Suprapubic skin (tissue), 4 donors: ENCODE results near the gene TMEM250. TPM values are rescaled to one million over a fixed set of nuclear protein-coding genes. Genes with fewer than 3 reads are reported as not detected.

Experiments used
- DNase-seq, 2 donors: peaks; one replicate each; pipeline ENCODE4 v3.0.0-alpha.2; 2019; ENCODE audit warnings: low spot score in 2 of 2
- H3K27ac ChIP-seq: fragments of 200-600 bp; sonication (generic); one replicate; pipeline ENCODE4 v1.5.1; 2019
- H3K27me3 ChIP-seq: fragments of 200-600 bp; sonication (generic); one replicate; pipeline ENCODE4 v1.5.1; 2019
- H3K36me3 ChIP-seq: fragments of 200-600 bp; sonication (generic); one replicate; pipeline ENCODE4 v1.5.1; 2019
- H3K4me1 ChIP-seq: fragments of 200-600 bp; sonication (generic); one replicate; pipeline ENCODE4 v1.5.1; 2019
- H3K4me3 ChIP-seq: fragments of 200-600 bp; sonication (generic); one replicate; pipeline ENCODE4 v1.5.1; 2019; ENCODE audit warnings: mild to moderate bottlenecking
- H3K9me3 ChIP-seq: fragments of 200-600 bp; sonication (generic); one replicate; pipeline ENCODE4 v1.5.1; 2019
- CTCF ChIP-seq, 2 donors: fragments of 200-600 bp in 1 of 2; fragments of 450-650 bp in 1 of 2; sonication (generic) in 1 of 2; IDR thresholded peaks; one replicate each; pipeline ENCODE4 v1.5.1; 2016 to 2019; ENCODE audit warnings: antibody characterized with exemption in 2 of 2, mild to moderate bottlenecking in 1 of 2, moderate library complexity in 1 of 2
- EP300 ChIP-seq: sonication (generic); formaldehyde crosslinking; IDR thresholded peaks from one replicate; pipeline ENCODE4 v1.6.1; 2017; ENCODE audit warnings: antibody characterized with exemption
- POLR2A ChIP-seq, 2 donors: fragments of 450-650 bp; IDR thresholded peaks; one replicate each; pipeline ENCODE4 v1.6.1; 2017; ENCODE audit warnings: antibody characterized with exemption in 2 of 2, mild to moderate bottlenecking in 2 of 2, moderate library complexity in 2 of 2
- POLR2AphosphoS5 ChIP-seq, 3 donors: sonication (generic); formaldehyde crosslinking; IDR thresholded peaks; one replicate each; pipeline ENCODE4 v1.6.1; 2017; ENCODE audit warnings: antibody characterized with exemption in 3 of 3
- WGBS: methylation state at CpG from one replicate; pipeline ENCODE4 v1.1.5; 2018; 5-methylcytosine and 5-hydroxymethylcytosine counted together
- total RNA-seq, 4 donors: library from RNA; depleted of rRNA; stranded (reverse); fragments of >200 nt; gene quantifications; one replicate each; pipeline ENCODE4 v1.1.0, GENCODE V29; 2016

The TMEM250 gene, protein sequence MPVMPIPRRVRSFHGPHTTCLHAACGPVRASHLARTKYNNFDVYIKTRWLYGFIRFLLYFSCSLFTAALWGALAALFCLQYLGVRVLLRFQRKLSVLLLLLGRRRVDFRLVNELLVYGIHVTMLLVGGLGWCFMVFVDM
- 10 to 100 TPM; 37.0 to 66.9 (median 57.8) TPM for total RNA-seq

DNA sequence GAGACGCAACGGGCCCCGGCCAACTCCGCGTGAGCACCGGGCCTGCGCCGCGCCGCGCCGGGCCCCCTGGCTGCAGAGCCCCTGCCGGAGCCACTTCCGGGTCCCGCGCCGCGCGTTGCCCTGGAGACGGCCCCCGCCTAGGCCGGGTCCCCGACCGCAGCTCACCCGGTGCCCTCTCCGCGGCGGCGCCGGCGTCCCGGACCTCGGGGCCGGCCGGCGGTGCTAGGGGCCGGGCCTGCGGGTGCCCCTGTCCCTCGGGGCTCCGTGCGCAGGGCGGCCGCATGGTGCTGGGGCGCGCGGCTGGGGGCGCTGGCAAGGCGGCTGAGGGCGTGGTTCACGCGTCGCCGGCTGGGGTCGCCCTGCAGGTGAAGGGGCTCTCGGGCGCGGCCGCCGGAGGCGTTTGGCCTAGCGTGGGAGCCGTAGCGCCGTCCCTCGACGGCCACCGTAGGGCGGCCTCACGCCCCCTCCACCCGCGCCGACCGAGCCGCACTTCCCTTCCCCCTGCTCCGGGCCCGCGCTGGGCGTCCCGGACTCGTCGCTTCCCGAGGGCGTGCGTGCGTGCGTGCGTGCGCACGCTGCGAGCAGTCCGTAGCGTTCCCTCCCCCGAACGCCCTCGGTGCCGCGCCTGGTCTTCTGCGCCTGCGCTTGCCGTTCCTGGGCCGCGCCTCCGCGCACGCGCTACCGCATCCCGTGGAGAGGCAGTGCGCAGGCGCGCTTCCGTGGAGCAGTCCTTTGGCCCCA is at the start of gene TMEM250:
Gene TMEM250 (minus strand): TSS at position 556 of the 741 bp plus-strand sequence. CDS start 1,975 bp downstream, outside the sequence.
- peak within 1 kb of the TSS; percentile 92 for H3K4me3 ChIP-seq
- 0% methylated on average over 20 of the region's 112 CpGs for WGBS
- peaks cover 24% of the 10 kb centered on the region for H3K36me3 ChIP-seq
- no peaks in the 10 kb centered on the region for H3K27me3 ChIP-seq
- DNase-seq: peak; percentile 96 to 97
- TF ChIP-seq POLR2AphosphoS5 (IDR thresholded peaks at IDR 0.05): peak; percentile 45 to 87 (median 81)
- no peak for TF ChIP-seq POLR2A (IDR thresholded peaks at IDR 0.05)
- peak; percentile 57 for TF ChIP-seq EP300
- H3K27ac ChIP-seq: peak within 1 kb of the TSS; percentile 97
- no peaks in the 10 kb centered on the region for H3K9me3 ChIP-seq
- H3K4me1 ChIP-seq: peaks cover 41% of the 10 kb centered on the region

GRCh38 chr9:136163248-136163850 is 44.7 kb upstream of the TMEM250 start:
- Histone ChIP-seq H3K4me1 (no peaks in the 10 kb centered on the region), H3K27me3 (peaks cover 27% of the 10 kb centered on the region), H3K4me3 (no peak overlapping the region), H3K9me3 (no peaks in the 10 kb centered on the region), H3K27ac (no peak overlapping the region), H3K36me3 (no peaks in the 10 kb centered on the region)
- no peak for DNase-seq
- no peak for TF ChIP-seq POLR2A (IDR thresholded peaks at IDR 0.05)
- no peak for TF ChIP-seq EP300
- TF ChIP-seq CTCF (IDR thresholded peaks at IDR 0.05): no peak
- no peak for TF ChIP-seq POLR2AphosphoS5 (IDR thresholded peaks at IDR 0.05)
- 47% methylated on average over 1 of the region's 1 CpG for WGBS

DNA sequence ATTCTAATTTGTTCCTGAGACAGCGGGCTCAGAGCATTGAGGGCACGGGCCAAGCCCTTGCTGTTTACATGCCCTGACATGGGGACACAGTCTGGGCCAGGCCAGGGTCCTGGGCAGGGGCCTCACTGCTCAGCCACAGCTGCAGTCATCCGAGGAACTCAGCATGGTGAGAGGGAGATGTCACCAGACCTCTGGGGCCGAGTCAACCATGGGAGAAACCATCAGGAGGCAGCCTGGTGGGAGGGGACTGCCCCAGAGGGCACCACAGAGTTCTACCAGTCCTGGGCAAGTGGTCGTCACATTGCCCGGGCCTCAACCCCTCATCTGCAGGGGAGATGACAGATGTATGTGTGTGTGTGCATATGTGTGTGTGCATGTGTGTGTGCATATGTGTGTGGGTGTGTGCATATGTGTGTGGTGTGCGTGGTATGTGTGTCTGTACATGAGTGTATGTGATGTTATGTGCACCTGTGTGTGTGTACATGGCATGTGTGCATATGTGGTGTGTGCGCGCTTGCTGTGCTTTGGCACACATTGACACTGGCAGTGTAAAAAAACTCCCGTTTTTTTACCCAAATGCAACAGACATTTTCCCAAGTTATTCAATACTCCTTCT is 42.4 kb upstream of the TMEM250 start:
- Histone ChIP-seq H3K27me3 (peaks cover 46% of the 10 kb centered on the region), H3K36me3 (no peaks in the 10 kb centered on the region), H3K27ac (no peak overlapping the region), H3K4me3 (no peak overlapping the region), H3K9me3 (no peaks in the 10 kb centered on the region), H3K4me1 (no peaks in the 10 kb centered on the region)
- WGBS: 67% methylated on average over 7 of the region's 10 CpGs
- DNase-seq: no peak
- TF ChIP-seq POLR2AphosphoS5 (IDR thresholded peaks at IDR 0.05) (no peak), CTCF (IDR thresholded peaks at IDR 0.05) (peak in 1 of 2 donors; percentile 6)

DNA sequence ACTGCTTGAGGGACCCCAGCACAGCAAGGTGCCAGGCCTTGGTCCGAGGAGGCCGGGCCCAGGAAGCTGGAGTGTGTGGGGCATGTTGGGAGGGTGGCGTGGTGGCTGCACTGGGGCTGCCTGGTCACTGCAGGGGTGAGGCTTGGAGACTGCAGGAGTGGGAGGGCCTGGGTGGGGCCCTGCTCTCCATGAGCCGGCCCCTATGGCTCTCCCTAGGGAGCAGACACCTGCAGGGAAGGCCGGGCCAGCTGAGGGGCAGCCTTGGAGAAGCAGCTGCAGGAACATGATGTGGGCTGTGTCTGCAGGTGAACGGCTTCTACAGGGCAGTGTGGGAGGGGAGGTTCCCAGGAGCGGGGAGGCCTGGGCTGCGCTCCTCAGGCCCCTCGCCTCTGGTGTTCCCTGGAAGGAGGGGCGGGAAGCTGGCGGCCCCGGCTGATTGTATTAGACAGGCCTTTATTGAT is 41.7 kb upstream of the TMEM250 start:
- Histone ChIP-seq H3K4me3 (no peak overlapping the region), H3K27ac (no peak overlapping the region), H3K4me1 (no peaks in the 10 kb centered on the region), H3K27me3 (peaks cover 53% of the 10 kb centered on the region), H3K9me3 (no peaks in the 10 kb centered on the region), H3K36me3 (no peaks in the 10 kb centered on the region)
- 83% methylated on average over 9 of the region's 12 CpGs for WGBS
- no peak for DNase-seq
- no peak for TF ChIP-seq POLR2AphosphoS5 (IDR thresholded peaks at IDR 0.05)
- TF ChIP-seq POLR2A (IDR thresholded peaks at IDR 0.05): no peak
- no peak for TF ChIP-seq CTCF (IDR thresholded peaks at IDR 0.05)
- no peak for TF ChIP-seq EP300

DNA sequence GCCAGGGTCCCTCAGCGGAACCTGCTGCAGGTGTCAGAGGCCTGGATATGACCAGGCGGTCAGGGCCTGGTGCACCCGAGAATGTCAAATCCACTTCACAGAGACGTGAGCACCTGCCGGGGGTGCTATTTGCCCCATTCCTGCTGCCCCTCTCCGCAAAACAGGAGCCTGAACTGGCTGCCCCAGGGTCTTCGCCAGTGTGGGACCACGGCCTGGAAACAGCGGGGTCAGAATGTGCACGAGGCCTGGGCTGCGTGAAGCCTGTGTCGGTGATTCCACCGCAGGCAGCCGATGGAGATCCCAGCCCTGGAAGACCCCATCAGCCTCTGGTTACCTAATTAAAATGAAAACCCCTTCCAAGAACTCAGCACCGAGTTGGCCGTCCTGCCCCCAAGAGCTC is 41.2 kb upstream of the TMEM250 start:
- 91% methylated on average over 15 of the region's 16 CpGs for WGBS
- H3K36me3 ChIP-seq: no peaks in the 10 kb centered on the region
- no peak overlapping the region for H3K27ac ChIP-seq
- peaks cover 59% of the 10 kb centered on the region for H3K27me3 ChIP-seq
- H3K4me3 ChIP-seq: no peak overlapping the region
- no peak for DNase-seq
- H3K9me3 ChIP-seq: no peaks in the 10 kb centered on the region
- TF ChIP-seq POLR2A (IDR thresholded peaks at IDR 0.05): no peak
- no peak for TF ChIP-seq POLR2AphosphoS5 (IDR thresholded peaks at IDR 0.05)
- no peak for TF ChIP-seq EP300
- no peak for TF ChIP-seq CTCF (IDR thresholded peaks at IDR 0.05)
- H3K4me1 ChIP-seq: no peaks in the 10 kb centered on the region
